ENCODE results near the gene GOLGA8K.
A peak's percentile ranks its signal among the peaks of the same experiment; 100 is the strongest.
"Not testable (repeated sequence)": the region's sequence is repeated elsewhere in the genome, so short reads cannot be mapped to it uniquely, and the experiment has no call there.

The GOLGA8K gene

GRCh38 chr15:32403192-32403591 lies at the start of gene GOLGA8K:
Gene GOLGA8K (minus strand): TSS chr15:32403292. CDS start chr15:32403194, 98 bp downstream.
- not testable (repeated sequence) for ATAC-seq

GRCh38 chr15:32440445-32440977 lies 37.4 kb upstream of the GOLGA8K start:
- ATAC-seq: peak; percentile 48 to 78

GRCh38 chr15:32434102-32434963 lies 31.2 kb upstream of the GOLGA8K start:
- peak; percentile 32 to 45 for ATAC-seq

- not testable (repeated sequence) for ATAC-seq
These were observed 24.5 kb upstream of the GOLGA8K start for GRCh38 chr15:32427635-32428034.

GRCh38 chr15:32426511-32426910 lies 23.4 kb upstream of the GOLGA8K start:
- ATAC-seq: not testable (repeated sequence)

- ATAC-seq: not testable (repeated sequence)
These were observed 4.8 kb upstream of the GOLGA8K start for GRCh38 chr15:32407903-32408302.

- ATAC-seq: not testable (repeated sequence)
These were observed 6.6 kb downstream of the GOLGA8K start for GRCh38 chr15:32396522-32396921.

GRCh38 chr15:32394745-32395144 lies 8.3 kb downstream of the GOLGA8K start:
- not testable (repeated sequence) for ATAC-seq

- ATAC-seq: peak in 1 of 2 donors; percentile 59
These were observed 14.9 kb downstream of the GOLGA8K start for GRCh38 chr15:32388050-32388648.

- ATAC-seq: not testable (repeated sequence)
These were observed 17.1 kb downstream of the GOLGA8K start for GRCh38 chr15:32385823-32386495.

GRCh38 chr15:32374185-32374584 lies 28.9 kb downstream of the GOLGA8K start:
- ATAC-seq: not testable (repeated sequence)

GRCh38 chr15:32373707-32374106 lies 29.4 kb downstream of the GOLGA8K start:
- not testable (repeated sequence) for ATAC-seq

GRCh38 chr15:32372075-32372474 lies 31.0 kb downstream of the GOLGA8K start:
- ATAC-seq: not testable (repeated sequence)

GRCh38 chr15:32370526-32370925 lies 32.6 kb downstream of the GOLGA8K start:
- ATAC-seq: not testable (repeated sequence)

- ATAC-seq: not testable (repeated sequence)
These were observed 33.0 kb downstream of the GOLGA8K start for GRCh38 chr15:32370064-32370463.

- ATAC-seq: not testable (repeated sequence)
These were observed 36.6 kb downstream of the GOLGA8K start for GRCh38 chr15:32366492-32366891.

GRCh38 chr15:32365955-32366354 lies 37.1 kb downstream of the GOLGA8K start:
- ATAC-seq: not testable (repeated sequence)

- peak; percentile 39 to 69 for ATAC-seq
These were observed 38.1 kb downstream of the GOLGA8K start for GRCh38 chr15:32364944-32365343.

GRCh38 chr15:32363449-32363848 lies 39.6 kb downstream of the GOLGA8K start:
- not testable (repeated sequence) for ATAC-seq

- ATAC-seq: not testable (repeated sequence)
These were observed 41.4 kb downstream of the GOLGA8K start for GRCh38 chr15:32361662-32362061.

GRCh38 chr15:32358462-32358861 lies 44.6 kb downstream of the GOLGA8K start:
- not testable (repeated sequence) for ATAC-seq

- ATAC-seq: not testable (repeated sequence)
These were observed 46.2 kb downstream of the GOLGA8K start for GRCh38 chr15:32356909-32357308.

GRCh38 chr15:32352748-32353147 lies 50.3 kb downstream of the GOLGA8K start:
- not testable (repeated sequence) for ATAC-seq
